HepG2 (cell line): ENCODE data around the gene TRMT112. TPM values are rescaled to one million over a fixed set of nuclear protein-coding genes. Genes with fewer than 3 reads are reported as not detected.

ENCODE experiments used
- ADNP ChIP-seq: sonication (generic); formaldehyde crosslinking; IDR thresholded peaks from 2 replicates; pipeline ENCODE4 v1.4.0; 2020; ENCODE audit warnings: missing genetic modification reagents
- ELF1 ChIP-seq: sonication (generic); formaldehyde crosslinking; IDR thresholded peaks from 2 replicates; pipeline ENCODE4 v1.4.0; 2020; ENCODE audit warnings: missing genetic modification reagents
- ETV5 ChIP-seq: IDR thresholded peaks from 2 replicates; pipeline ENCODE4 v1.6.1; 2018; ENCODE audit warnings: missing biosample characterization, missing genetic modification reagents, inconsistent platforms, borderline replicate concordance
- JDP2 ChIP-seq: sonication (generic); formaldehyde crosslinking; IDR thresholded peaks from 2 replicates; pipeline ENCODE4 v1.8.1; 2022; ENCODE audit warnings: missing genetic modification reagents, borderline replicate concordance
- JUNB ChIP-seq: sonication (generic); formaldehyde crosslinking; IDR thresholded peaks from 2 replicates; pipeline ENCODE4 v1.8.0; 2022; ENCODE audit warnings: missing genetic modification reagents, mild to moderate bottlenecking, borderline replicate concordance
- LRRFIP1 ChIP-seq: sonication (generic); formaldehyde crosslinking; conservative IDR thresholded peaks from 2 replicates; pipeline ENCODE4 v1.4.0; 2020; ENCODE audit warnings: missing genetic modification reagents
- PREB ChIP-seq: sonication (generic); formaldehyde crosslinking; IDR thresholded peaks from 2 replicates; pipeline ENCODE4 v1.4.0; 2020; ENCODE audit warnings: missing genetic modification reagents
- SALL1 ChIP-seq: sonication (generic); formaldehyde crosslinking; IDR thresholded peaks from 2 replicates; pipeline ENCODE4 v1.8.0; 2022; ENCODE audit warnings: mild to moderate bottlenecking, missing genetic modification reagents
- SIN3A ChIP-seq: IDR thresholded peaks from 2 replicates; pipeline ENCODE4 v1.6.1; 2011; ENCODE audit warnings: low read depth, mild to moderate bottlenecking, control low read depth, low read length, borderline replicate concordance
- ZMYM2 ChIP-seq: sonication (generic); formaldehyde crosslinking; IDR thresholded peaks from 2 replicates; pipeline ENCODE4 v1.8.0; 2022; ENCODE audit warnings: mild to moderate bottlenecking, missing genetic modification reagents
- ZNF20 ChIP-seq: sonication (generic); formaldehyde crosslinking; IDR thresholded peaks from 2 replicates; pipeline ENCODE4 v1.4.0; 2020; ENCODE audit warnings: mild to moderate bottlenecking, moderate library complexity, missing genetic modification reagents
- ZNF362 ChIP-seq: sonication (generic); formaldehyde crosslinking; IDR thresholded peaks from 2 replicates; pipeline ENCODE4 v1.4.0; 2020; ENCODE audit warnings: missing genetic modification reagents, mild to moderate bottlenecking, borderline replicate concordance
- ZNF549 ChIP-seq: sonication (generic); formaldehyde crosslinking; IDR thresholded peaks from 2 replicates; pipeline ENCODE4 v1.5.0; 2020; ENCODE audit warnings: missing genetic modification reagents
- polyA plus RNA-seq, 8 experiments: library from polyadenylated mRNA; depleted of rRNA in 3 of 8; stranded (reverse) in 7 of 8; unstranded in 1 of 8; fragments of >200 nt; fragmentation: Illumina TruSeq in 4 of 8; extraction: Trizol in 4 of 8; gene quantifications; 2 replicates each; pipeline versions ENCODE4 v1.2.1 to v1.2.3, GENCODE V29; 2011 to 2016; ENCODE audit warnings: low read depth in 4 of 8, missing spikeins in 1 of 8, mixed read lengths in 1 of 8; ENCODE audit not compliant: insufficient read depth in 1 of 8
- total RNA-seq, 5 experiments: library from RNA; depleted of rRNA; stranded (reverse); fragments of >200 nt; fragmentation: Illumina TruSeq; extraction: Trizol; gene quantifications; 2 replicates each; pipeline ENCODE4 v1.2.3, GENCODE V29; 2016; ENCODE audit warnings: low read depth in 1 of 5
- TF ChIP-seq, protein P1 (sequence below): sonication (generic); formaldehyde crosslinking; conservative IDR thresholded peaks from 2 replicates; pipeline ENCODE4 v1.4.0; 2020; ENCODE audit warnings: mild to moderate bottlenecking, missing genetic modification reagents, moderate library complexity
- TF ChIP-seq, protein P2 (sequence below): sonication (generic); formaldehyde crosslinking; IDR thresholded peaks from 2 replicates; pipeline ENCODE4 v1.4.0; 2020; ENCODE audit warnings: low read depth, mild to moderate bottlenecking, missing genetic modification reagents

The TRMT112 gene
- total and polyA plus RNA-seq, 2 of the 13 experiments (the other 11 are each of a cell fraction or from before 2014, with no cell fraction given): 186 to 409 TPM

GRCh38 chr11:64306876-64307622 is 10.3 kb downstream of the TRMT112 start (continued):
- TF ChIP-seq JDP2 (CRISPR knock-in tag) (no peak), ADNP (CRISPR knock-in tag) (no peak), SIN3A (peak; percentile 40; the same call in 1 of the 2 replicates), ETV5 (CRISPR knock-in tag) (0 out of 2 replicates have a peak, but pooled peaks have one; percentile 13), PREB (CRISPR knock-in tag) (no peak), LRRFIP1 (no peak), JUNB (CRISPR knock-in tag) (no peak), ZNF549 (CRISPR knock-in tag) (no peak), ZMYM2 (CRISPR knock-in tag) (no peak), ZNF362 (CRISPR knock-in tag) (peak; percentile 41; the same call in 1 of the 2 replicates), SALL1 (CRISPR knock-in tag) (peak; percentile 50; the same call in 1 of the 2 replicates), ELF1 (CRISPR knock-in tag) (peak; percentile 13; the same call in 1 of the 2 replicates), ZNF20 (CRISPR knock-in tag) (no peak)
- TF ChIP-seq, protein P1, sequence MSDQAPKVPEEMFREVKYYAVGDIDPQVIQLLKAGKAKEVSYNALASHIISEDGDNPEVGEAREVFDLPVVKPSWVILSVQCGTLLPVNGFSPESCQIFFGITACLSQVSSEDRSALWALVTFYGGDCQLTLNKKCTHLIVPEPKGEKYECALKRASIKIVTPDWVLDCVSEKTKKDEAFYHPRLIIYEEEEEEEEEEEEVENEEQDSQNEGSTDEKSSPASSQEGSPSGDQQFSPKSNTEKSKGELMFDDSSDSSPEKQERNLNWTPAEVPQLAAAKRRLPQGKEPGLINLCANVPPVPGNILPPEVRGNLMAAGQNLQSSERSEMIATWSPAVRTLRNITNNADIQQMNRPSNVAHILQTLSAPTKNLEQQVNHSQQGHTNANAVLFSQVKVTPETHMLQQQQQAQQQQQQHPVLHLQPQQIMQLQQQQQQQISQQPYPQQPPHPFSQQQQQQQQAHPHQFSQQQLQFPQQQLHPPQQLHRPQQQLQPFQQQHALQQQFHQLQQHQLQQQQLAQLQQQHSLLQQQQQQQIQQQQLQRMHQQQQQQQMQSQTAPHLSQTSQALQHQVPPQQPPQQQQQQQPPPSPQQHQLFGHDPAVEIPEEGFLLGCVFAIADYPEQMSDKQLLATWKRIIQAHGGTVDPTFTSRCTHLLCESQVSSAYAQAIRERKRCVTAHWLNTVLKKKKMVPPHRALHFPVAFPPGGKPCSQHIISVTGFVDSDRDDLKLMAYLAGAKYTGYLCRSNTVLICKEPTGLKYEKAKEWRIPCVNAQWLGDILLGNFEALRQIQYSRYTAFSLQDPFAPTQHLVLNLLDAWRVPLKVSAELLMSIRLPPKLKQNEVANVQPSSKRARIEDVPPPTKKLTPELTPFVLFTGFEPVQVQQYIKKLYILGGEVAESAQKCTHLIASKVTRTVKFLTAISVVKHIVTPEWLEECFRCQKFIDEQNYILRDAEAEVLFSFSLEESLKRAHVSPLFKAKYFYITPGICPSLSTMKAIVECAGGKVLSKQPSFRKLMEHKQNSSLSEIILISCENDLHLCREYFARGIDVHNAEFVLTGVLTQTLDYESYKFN (CRISPR knock-in tag): peak; percentile 71; the same call in 1 of the 2 replicates
- TF ChIP-seq, protein P2, sequence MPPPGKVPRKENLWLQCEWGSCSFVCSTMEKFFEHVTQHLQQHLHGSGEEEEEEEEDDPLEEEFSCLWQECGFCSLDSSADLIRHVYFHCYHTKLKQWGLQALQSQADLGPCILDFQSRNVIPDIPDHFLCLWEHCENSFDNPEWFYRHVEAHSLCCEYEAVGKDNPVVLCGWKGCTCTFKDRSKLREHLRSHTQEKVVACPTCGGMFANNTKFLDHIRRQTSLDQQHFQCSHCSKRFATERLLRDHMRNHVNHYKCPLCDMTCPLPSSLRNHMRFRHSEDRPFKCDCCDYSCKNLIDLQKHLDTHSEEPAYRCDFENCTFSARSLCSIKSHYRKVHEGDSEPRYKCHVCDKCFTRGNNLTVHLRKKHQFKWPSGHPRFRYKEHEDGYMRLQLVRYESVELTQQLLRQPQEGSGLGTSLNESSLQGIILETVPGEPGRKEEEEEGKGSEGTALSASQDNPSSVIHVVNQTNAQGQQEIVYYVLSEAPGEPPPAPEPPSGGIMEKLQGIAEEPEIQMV (CRISPR knock-in tag): 0 out of 2 replicates have a peak, but pooled peaks have one; percentile 41
